Measurements from ENCODE around the gene LAMB4.

The LAMB4 gene

DNA sequence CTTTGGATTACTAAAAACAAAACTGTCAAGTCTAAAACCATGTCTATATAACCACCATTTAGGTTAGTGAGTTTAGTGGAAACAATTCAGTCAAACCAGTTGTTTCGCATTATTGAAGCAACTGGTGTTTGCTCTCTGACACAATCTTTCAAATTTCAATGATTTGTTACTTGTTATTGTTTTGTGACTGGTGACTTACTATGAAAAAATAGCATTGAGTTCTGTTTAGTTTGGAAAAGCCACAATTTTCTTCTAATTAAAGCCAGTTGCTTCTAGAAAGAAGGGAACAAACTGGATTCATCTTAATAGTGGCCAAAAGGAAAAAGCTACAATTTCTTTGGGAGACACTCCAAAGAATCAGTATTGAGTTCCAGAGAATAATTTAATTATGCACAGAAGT lies 30.4 kb downstream of the LAMB4 start:
- Histone ChIP-seq H3K9me3 (replicated peaks; ENCODE audit: insufficient read depth, low read length) (no peaks in the 10 kb centered on the region), H3K4me3 (ENCODE audit: low read length) (no peak overlapping the region), H3K4me2 (ENCODE audit: low read depth, low read length) (no peak overlapping the region), H3K4me1 (ENCODE audit: low read length) (no peaks in the 10 kb centered on the region), H3K36me3 (replicated peaks; ENCODE audit: insufficient read depth, low read length) (no peaks in the 10 kb centered on the region), H3K27ac (ENCODE audit: low read length) (no peak overlapping the region), H3K27me3 (replicated peaks; ENCODE audit: insufficient read depth, low read length) (no peaks in the 10 kb centered on the region), H3K79me2 (ENCODE audit: low read length) (no peaks in the 10 kb centered on the region), H2AFZ (ENCODE audit: low read length) (no peak overlapping the region), H4K20me1 (ENCODE audit: insufficient read depth, low read length) (no peaks in the 10 kb centered on the region), H3K9ac (ENCODE audit: low read length) (no peak overlapping the region), H3K9me2 (replicated peaks; ENCODE audit: insufficient read depth, low read length) (no peaks in the 10 kb centered on the region), H3F3A (ENCODE audit: insufficient read depth, low read length) (no peaks in the 10 kb centered on the region)
- DNase-seq: no peak
- TF ChIP-seq, protein P1, sequence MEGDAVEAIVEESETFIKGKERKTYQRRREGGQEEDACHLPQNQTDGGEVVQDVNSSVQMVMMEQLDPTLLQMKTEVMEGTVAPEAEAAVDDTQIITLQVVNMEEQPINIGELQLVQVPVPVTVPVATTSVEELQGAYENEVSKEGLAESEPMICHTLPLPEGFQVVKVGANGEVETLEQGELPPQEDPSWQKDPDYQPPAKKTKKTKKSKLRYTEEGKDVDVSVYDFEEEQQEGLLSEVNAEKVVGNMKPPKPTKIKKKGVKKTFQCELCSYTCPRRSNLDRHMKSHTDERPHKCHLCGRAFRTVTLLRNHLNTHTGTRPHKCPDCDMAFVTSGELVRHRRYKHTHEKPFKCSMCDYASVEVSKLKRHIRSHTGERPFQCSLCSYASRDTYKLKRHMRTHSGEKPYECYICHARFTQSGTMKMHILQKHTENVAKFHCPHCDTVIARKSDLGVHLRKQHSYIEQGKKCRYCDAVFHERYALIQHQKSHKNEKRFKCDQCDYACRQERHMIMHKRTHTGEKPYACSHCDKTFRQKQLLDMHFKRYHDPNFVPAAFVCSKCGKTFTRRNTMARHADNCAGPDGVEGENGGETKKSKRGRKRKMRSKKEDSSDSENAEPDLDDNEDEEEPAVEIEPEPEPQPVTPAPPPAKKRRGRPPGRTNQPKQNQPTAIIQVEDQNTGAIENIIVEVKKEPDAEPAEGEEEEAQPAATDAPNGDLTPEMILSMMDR (IDR thresholded peaks at IDR 0.05; ENCODE audit: low read length): no peak
- TF ChIP-seq EZH2 (optimal IDR thresholded peaks at IDR 0.05; ENCODE audit: low read depth, low read length) (no peak), EZH2phosphoT487 (IDR thresholded peaks at IDR 0.05; ENCODE audit: low read length) (no peak)

DNA sequence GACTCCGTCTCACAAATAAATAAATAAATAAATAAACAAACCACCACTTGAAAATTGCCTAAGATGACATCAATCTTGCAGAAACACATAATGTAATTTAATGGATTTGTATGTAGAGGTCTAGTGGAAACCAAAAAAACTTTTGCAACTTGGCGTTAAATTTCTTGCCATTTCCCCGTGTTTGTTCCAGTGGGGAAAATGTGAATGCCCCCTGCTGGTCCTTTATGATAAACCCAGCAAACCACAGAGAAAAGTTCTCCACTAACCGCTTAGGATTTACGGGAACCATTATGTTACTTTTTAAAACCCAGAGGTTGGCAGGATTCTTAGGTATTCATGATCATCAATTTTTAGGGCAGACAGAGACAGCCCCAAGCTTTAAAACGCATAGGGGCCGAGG lies 32.5 kb downstream of the LAMB4 start:
- Histone ChIP-seq H2AFZ (ENCODE audit: low read length) (no peak overlapping the region), H3K4me2 (ENCODE audit: low read depth, low read length) (no peak overlapping the region)
- TF ChIP-seq EZH2 (optimal IDR thresholded peaks at IDR 0.05; ENCODE audit: low read depth, low read length): no peak
- TF ChIP-seq, protein P1 (IDR thresholded peaks at IDR 0.05; ENCODE audit: low read length): peak; percentile 20; the same call in 1 of the 2 replicates
- TF ChIP-seq EZH2phosphoT487 (IDR thresholded peaks at IDR 0.05; ENCODE audit: low read length): no peak

DNA sequence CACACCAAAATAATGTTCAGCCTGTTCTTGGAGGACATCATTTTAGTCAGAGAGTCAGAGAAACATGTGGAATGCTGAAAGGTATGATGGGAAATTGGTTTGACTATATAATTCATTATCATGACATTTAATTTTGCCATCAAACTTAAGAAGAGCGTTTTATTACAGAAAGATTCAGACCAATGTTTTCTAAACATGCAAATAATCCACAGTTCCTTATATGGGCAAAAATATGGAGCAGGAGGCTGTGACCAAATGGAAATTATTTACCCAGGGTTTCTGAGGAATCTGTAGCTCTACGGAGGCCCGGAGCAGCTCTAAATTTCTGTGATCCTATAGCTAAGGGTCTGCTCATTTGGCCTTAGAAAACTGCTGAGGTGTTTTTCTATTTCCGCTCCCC lies 33.2 kb downstream of the LAMB4 start:
- Histone ChIP-seq H4K20me1 (ENCODE audit: insufficient read depth, low read length) (no peaks in the 10 kb centered on the region), H3K36me3 (replicated peaks; ENCODE audit: insufficient read depth, low read length) (no peaks in the 10 kb centered on the region), H3K4me2 (ENCODE audit: low read depth, low read length) (no peak overlapping the region), H2AFZ (ENCODE audit: low read length) (no peak overlapping the region), H3K9me3 (replicated peaks; ENCODE audit: insufficient read depth, low read length) (no peaks in the 10 kb centered on the region), H3K79me2 (ENCODE audit: low read length) (no peaks in the 10 kb centered on the region), H3K9me2 (replicated peaks; ENCODE audit: insufficient read depth, low read length) (no peaks in the 10 kb centered on the region), H3K4me1 (ENCODE audit: low read length) (no peaks in the 10 kb centered on the region), H3K9ac (ENCODE audit: low read length) (no peak overlapping the region), H3K27ac (ENCODE audit: low read length) (no peak overlapping the region), H3K27me3 (replicated peaks; ENCODE audit: insufficient read depth, low read length) (no peaks in the 10 kb centered on the region), H3K4me3 (ENCODE audit: low read length) (no peak overlapping the region), H3F3A (ENCODE audit: insufficient read depth, low read length) (no peaks in the 10 kb centered on the region)
- DNase-seq: no peak
- TF ChIP-seq EZH2phosphoT487 (IDR thresholded peaks at IDR 0.05; ENCODE audit: low read length): no peak
- no peak for TF ChIP-seq EZH2 (optimal IDR thresholded peaks at IDR 0.05; ENCODE audit: low read depth, low read length)
- TF ChIP-seq, protein P1 (IDR thresholded peaks at IDR 0.05; ENCODE audit: low read length): no peak

More for the DNA sequence above, 32.5 kb downstream of the LAMB4 start:
- Histone ChIP-seq H3K4me3 (ENCODE audit: low read length) (no peak overlapping the region), H3K79me2 (ENCODE audit: low read length) (no peaks in the 10 kb centered on the region), H3K9me3 (replicated peaks; ENCODE audit: insufficient read depth, low read length) (no peaks in the 10 kb centered on the region), H3K27me3 (replicated peaks; ENCODE audit: insufficient read depth, low read length) (no peaks in the 10 kb centered on the region), H3K9me2 (replicated peaks; ENCODE audit: insufficient read depth, low read length) (no peaks in the 10 kb centered on the region), H3K36me3 (replicated peaks; ENCODE audit: insufficient read depth, low read length) (no peaks in the 10 kb centered on the region), H4K20me1 (ENCODE audit: insufficient read depth, low read length) (no peaks in the 10 kb centered on the region), H3K9ac (ENCODE audit: low read length) (no peak overlapping the region), H3K4me1 (ENCODE audit: low read length) (no peaks in the 10 kb centered on the region), H3K27ac (ENCODE audit: low read length) (no peak overlapping the region), H3F3A (ENCODE audit: insufficient read depth, low read length) (no peaks in the 10 kb centered on the region)
- no peak for DNase-seq
